AG09309 (cell line): ENCODE measurements around the gene FOXN1.

Source experiments
- DNase-seq: peaks from one replicate; pipeline ENCODE4 v3.0.0-alpha.2; 2010; ENCODE audit warnings: low read depth
- H3K4me3 ChIP-seq: 2 replicates; pipeline ENCODE4 v1.5.1; 2011; ENCODE audit warnings: mild to moderate bottlenecking, low read depth, low read length, moderate library complexity; ENCODE audit not compliant: control insufficient read depth
- TF ChIP-seq, protein P1 (sequence below): IDR thresholded peaks from 2 replicates; pipeline ENCODE4 v1.5.1; 2011; ENCODE audit warnings: mild to moderate bottlenecking, low read depth, low read length, inconsistent platforms; ENCODE audit not compliant: insufficient read depth, control insufficient read depth; ENCODE audit errors: missing control alignments

FOXN1 gene

DNA sequence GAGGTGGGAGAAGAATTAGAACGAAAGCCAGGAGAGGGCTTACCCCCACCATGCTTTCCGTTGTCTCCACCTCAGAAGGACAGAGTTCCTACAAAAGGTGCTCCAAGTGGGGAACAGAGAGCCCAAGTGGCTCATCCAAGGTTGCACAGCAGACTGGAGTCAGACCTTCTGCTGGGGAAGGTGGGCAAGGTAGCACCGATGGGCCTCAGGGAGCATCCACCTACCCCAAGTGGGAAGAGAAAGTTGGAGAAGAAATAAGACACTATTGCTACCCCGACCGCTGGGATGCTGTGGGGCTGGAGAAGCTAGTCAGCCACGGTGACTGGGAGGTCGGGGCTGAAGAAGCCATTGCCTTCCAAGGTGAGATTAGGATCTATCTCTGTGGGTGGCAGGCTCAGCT lies 24.8 kb downstream of the FOXN1 start:
- no peak overlapping the region for H3K4me3 ChIP-seq
- DNase-seq, result no peak
- TF ChIP-seq, protein P1, sequence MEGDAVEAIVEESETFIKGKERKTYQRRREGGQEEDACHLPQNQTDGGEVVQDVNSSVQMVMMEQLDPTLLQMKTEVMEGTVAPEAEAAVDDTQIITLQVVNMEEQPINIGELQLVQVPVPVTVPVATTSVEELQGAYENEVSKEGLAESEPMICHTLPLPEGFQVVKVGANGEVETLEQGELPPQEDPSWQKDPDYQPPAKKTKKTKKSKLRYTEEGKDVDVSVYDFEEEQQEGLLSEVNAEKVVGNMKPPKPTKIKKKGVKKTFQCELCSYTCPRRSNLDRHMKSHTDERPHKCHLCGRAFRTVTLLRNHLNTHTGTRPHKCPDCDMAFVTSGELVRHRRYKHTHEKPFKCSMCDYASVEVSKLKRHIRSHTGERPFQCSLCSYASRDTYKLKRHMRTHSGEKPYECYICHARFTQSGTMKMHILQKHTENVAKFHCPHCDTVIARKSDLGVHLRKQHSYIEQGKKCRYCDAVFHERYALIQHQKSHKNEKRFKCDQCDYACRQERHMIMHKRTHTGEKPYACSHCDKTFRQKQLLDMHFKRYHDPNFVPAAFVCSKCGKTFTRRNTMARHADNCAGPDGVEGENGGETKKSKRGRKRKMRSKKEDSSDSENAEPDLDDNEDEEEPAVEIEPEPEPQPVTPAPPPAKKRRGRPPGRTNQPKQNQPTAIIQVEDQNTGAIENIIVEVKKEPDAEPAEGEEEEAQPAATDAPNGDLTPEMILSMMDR, result no peak

DNA sequence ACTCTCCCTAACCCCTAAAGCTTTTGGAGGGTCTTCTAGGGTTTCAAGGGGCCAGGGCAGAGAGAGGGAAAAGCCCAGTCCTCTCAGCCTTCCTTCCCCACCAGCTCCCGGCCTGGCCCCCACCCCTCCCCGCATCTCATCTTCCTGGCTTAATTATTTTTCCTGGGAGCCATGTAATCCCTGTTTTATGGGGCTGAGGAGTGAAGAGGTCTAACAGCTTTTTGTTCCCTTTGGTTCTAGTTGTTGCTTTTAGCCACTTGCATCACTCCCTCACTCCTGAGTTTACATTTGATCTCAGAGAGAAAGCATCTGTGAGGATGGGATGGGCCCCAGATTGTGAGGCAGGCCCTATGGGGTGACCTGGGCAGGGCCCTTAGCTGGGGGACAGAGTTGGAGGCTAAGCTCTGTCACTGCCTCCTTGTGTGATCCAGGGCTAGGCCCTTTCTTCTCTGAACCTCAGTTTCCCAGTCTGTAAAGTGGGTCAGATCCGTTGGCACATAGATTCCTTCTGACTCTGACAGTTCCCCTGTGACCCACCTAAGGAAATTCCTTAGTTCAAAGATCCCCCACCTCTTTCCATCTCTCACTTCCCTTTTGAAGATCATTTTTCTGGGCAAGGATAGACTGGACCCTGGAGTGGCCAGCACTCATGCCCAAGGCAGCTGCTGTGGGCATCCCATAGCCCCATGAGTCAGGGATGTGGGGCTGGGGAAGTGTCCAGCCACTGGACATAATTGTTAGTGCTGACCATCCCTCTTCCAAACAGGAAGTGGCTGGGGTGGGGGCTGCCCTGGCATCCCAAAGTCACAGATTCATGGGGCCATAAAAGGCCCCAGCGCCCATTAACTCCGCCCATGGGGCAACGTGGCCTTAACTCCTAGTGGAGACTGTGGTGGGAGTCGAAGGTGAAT lies 26.2 kb downstream of the FOXN1 start:
- H3K4me3 ChIP-seq, result no peak overlapping the region
- DNase-seq, result no peak
- TF ChIP-seq, protein P1, result no peak

DNA sequence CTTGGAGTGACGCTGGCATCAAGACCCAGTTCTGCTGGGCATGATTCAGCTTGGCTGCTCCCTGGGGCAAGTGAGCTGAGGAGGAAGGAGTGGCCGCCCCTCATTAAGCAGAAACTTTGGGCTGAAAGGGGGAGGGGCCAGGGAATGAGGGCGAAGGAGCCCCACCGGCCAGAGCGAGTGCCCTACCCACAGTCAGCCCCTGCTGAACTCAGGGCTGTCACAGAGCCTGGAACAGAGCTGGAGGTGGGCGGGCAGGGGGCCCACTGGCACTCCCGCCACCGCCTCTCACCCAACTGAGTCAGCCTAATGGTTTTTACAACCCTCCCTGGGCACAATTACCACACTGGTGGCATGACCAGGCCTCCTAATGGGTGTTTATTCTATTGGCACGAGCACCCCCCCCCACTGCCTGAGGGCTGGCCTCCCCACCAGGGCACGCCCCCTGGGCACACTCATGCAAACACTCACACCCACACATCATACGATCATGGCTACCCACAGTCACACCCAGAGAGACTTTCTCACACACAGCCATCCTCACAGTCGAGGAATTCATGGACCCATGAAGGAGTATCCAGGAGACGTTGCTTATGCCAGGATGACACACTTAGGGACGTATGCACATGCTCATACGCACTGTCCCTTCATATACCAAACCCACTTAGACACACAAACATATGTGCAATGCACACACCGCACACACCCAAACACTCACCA lies 27.1 kb downstream of the FOXN1 start:
- TF ChIP-seq, protein P1, result no peak
- H3K4me3 ChIP-seq, result no peak overlapping the region
- DNase-seq, result no peak

DNA sequence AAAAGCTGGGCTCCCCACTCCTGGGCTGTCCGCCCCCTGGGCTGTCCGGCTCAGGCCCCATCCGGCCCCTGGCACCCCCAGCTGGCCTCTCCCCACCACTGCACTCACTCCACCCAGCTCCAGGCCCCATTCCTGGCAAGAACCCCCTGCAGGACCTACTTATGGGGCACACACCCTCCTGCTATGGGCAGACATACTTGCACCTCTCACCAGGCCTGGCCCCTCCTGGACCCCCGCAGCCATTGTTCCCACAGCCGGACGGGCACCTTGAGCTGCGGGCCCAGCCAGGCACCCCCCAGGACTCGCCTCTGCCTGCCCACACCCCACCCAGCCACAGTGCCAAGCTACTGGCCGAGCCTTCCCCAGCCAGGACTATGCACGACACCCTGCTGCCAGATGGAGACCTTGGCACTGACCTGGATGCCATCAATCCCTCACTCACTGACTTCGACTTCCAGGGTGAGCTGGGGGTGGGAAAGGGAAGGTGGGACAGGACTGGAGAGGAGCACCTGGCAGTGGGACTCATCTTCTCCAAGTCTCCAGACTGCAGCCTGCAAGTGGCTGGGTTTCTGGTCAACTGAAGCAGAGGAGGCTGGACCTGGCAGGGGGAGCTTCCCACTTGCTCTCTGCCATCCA lies 28.7 kb downstream of the FOXN1 start:
- no peak overlapping the region for H3K4me3 ChIP-seq
- TF ChIP-seq, protein P1, result no peak
- no peak for DNase-seq

DNA sequence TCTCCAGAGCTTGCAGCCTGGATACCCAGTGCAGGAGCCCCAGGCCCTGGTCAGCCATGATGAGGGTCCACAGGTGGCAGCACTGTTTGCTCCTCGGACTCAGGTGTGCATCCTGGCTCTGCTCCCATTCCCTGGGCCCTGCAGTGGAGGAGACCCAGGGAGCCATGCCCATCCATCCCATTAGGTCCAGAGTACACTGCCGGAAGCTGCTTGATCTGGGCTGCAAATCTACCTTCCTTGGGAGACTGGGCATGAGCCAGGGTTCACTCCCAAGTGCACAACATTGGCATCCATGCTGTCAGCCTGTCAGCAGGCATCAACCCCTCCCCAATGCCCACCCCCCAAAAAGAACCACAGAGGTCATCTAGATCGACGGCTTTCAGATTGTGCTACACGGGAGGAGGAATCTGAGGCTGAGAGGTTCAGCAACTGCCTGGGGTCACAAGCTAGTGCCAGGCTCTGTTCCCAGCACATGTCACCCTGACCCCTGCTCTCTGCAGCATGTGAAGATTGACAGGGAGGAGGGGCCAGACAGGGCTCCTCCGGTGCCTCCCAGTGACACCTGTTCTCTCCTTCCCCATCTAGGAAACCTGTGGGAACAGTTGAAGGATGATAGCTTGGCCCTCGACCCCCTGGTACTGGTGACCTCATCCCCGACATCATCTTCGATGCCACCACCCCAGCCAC lies 30.5 kb downstream of the FOXN1 start:
- DNase-seq, result no peak
- TF ChIP-seq, protein P1, result no peak
- H3K4me3 ChIP-seq, result no peak overlapping the region

DNA sequence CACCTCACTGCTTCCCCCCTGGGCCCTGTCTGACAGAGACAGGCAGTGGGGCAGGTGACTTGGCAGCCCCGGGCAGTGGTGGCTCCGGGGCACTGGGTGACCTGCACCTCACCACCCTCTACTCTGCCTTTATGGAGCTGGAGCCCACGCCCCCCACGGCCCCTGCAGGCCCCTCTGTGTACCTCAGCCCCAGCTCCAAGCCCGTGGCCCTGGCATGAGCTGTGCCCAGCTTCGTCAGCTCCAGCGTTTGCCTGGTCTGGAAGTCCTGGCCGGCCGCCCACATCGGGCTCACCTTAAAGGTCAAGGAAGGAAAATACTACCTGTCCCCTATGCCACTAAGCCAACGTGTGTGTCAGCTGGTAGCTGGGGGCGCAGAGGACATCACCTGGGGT lies 31.1 kb downstream of the FOXN1 start:
- no peak for DNase-seq
- TF ChIP-seq, protein P1, result no peak
- no peak overlapping the region for H3K4me3 ChIP-seq
